Astrocyte of the spinal cord (primary cell): ENCODE data around the gene ASGR1.
"Not testable (repeated sequence)": the region's sequence is repeated elsewhere in the genome, so short reads cannot be mapped to it uniquely, and the experiment has no call there.

Experiments used
- DNase-seq: peaks from one replicate; pipeline ENCODE4 v3.0.0; 2011; ENCODE audit warnings: low read depth, low spot score
- H3K4me3 ChIP-seq: 2 replicates; pipeline ENCODE4 v1.5.1; 2011; ENCODE audit warnings: low read depth, mild to moderate bottlenecking, low read length, moderate library complexity
- in situ Hi-C: cut with HindIII; loops from 2 replicates; pipeline ENCODE4 v1.10.0; 2017; ENCODE audit warnings: low sequenced_read_pairs
- TF ChIP-seq, protein P1 (sequence below): IDR thresholded peaks from 2 replicates; pipeline ENCODE4 v1.5.1; 2012; ENCODE audit warnings: low read depth, mild to moderate bottlenecking, low read length, inconsistent platforms

Gene ASGR1

DNA sequence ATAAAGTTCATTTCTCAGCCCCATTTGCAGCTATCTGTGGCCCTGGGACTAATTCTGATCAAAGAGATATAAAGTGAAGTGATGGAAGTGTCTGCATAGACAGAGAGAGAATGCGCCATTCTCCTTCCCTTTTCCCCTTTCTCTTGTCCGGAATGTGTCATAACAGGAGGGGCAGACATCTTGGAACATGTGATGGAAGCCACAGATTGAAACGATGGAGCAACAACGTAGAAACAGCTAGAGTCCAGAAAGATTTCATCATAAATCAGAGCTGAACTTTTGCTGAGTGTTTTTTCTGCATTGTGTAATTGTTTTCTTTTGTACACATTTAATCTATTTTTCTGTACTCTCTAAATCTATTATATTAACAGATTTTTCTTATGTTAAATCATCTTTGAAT lies 11.3 kb downstream of the ASGR1 start:
- TF ChIP-seq, protein P1, sequence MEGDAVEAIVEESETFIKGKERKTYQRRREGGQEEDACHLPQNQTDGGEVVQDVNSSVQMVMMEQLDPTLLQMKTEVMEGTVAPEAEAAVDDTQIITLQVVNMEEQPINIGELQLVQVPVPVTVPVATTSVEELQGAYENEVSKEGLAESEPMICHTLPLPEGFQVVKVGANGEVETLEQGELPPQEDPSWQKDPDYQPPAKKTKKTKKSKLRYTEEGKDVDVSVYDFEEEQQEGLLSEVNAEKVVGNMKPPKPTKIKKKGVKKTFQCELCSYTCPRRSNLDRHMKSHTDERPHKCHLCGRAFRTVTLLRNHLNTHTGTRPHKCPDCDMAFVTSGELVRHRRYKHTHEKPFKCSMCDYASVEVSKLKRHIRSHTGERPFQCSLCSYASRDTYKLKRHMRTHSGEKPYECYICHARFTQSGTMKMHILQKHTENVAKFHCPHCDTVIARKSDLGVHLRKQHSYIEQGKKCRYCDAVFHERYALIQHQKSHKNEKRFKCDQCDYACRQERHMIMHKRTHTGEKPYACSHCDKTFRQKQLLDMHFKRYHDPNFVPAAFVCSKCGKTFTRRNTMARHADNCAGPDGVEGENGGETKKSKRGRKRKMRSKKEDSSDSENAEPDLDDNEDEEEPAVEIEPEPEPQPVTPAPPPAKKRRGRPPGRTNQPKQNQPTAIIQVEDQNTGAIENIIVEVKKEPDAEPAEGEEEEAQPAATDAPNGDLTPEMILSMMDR = no peak
- no peak overlapping the region for H3K4me3 ChIP-seq
- DNase-seq = no peak
- in situ Hi-C loops = no loop called here

DNA sequence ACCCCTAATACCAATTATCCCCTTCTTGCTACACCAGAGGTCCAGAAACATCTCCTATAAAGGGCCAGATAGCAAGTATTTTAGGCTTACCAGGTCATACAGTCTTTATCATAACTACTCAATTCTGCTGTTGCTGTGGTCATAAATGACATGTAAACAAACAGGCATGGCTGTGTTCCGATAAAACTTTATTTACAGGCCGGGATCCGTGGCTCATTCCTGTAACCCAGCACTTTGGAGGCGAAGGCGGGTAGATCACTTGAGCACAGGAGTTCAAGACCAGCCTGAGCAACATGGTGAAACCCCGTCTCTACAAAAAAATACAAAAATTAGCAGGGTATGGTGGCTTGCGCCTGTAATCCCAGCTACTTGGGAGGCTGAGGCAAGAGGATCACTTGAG lies 12.3 kb downstream of the ASGR1 start:
- H3K4me3 ChIP-seq = no peak overlapping the region
- DNase-seq = no peak
- in situ Hi-C loops = no loop called here
- TF ChIP-seq, protein P1 = no peak

DNA sequence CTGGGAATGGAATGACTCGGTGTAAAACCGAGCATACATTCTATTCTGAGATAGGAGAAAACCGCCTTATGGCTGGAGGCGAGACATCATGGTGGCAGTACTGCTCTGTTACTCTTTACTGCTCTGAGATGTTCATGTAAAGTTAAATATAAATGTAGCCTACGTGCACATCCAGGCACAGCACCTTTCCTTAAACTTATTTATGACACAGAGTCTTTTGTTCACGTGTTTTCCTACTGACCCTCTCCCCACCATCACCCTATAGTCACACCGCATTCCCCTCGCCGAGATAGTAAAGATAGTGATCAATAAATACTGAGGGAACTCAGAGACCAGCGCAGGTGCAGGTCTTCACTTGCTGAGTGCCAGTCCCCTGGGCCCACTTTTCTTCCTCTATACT lies 19.6 kb downstream of the ASGR1 start:
- H3K4me3 ChIP-seq, DNase-seq, in situ Hi-C loops: not testable (repeated sequence)

DNA sequence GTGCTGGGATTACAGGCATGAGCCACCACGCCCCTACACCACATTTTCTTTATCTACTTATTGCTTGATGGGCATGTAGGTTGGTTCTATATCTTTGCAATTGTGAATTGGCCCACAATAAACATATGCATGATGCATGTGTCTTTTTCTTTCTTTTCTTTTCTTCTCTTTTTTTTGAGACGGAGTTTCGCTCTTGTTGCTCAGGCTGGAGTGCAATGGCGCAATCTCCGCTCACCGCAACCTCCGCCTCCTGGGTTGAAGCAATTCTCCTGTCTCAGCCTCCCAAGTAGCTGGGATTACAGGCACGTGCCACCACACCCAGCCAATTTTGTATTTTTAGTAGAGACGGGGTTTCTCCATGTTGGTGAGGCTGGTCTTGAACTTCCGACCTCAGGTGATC lies 20.7 kb downstream of the ASGR1 start:
- H3K4me3 ChIP-seq, in situ Hi-C loops, DNase-seq: not testable (repeated sequence)

DNA sequence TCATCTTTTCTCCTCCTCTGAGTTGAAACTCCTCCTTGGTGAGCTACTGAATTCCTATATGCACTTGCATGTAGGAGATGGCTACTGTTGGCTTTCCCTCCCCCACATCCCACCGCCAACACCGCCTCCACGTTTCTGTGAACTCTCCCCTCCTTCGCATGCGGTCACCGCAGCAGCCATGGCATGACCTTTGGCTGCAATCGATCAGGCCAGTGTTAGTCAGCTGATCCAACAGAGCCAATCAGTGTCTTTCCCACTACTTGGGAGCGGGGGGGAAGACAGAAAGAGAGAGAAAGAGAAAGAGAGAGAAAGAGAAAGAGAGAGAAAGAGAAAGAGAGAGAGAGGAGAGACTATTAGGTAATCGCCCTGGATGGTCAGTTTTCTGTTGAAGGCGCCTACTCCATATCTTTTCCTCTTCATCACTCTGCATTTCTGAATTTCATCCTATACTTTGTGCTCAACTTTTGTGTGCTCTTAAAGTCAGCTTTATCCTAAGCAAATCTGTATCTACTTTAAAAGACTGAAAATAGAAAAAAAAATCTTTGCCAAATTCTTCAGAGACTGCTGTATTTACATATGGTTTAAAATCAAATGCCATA lies 22.7 kb downstream of the ASGR1 start:
- TF ChIP-seq, protein P1 = no peak
- DNase-seq = no peak
- no peak overlapping the region for H3K4me3 ChIP-seq
- in situ Hi-C loops = no loop called here

DNA sequence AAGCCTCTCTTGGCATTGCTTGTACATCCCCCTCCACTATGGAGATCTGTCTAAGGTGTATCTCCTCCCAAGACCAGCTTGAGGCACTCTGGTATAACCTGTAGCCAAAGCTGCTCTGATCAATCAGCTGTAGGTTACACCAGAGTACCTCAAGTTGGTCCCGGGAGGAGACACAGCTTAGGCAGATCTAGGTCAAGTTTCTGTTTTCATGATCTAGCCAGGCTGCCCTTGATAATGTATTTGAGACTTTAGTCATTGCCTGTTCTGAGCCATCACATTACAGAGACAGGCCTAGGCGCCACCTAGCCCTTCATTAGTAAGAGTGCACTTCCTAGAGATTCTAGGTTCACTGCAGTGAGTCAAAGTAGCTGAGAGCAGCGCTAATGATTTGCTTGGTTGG lies 31.4 kb downstream of the ASGR1 start:
- no peak for DNase-seq
- TF ChIP-seq, protein P1 = no peak
- no peak overlapping the region for H3K4me3 ChIP-seq
- in situ Hi-C loops = no loop called here

DNA sequence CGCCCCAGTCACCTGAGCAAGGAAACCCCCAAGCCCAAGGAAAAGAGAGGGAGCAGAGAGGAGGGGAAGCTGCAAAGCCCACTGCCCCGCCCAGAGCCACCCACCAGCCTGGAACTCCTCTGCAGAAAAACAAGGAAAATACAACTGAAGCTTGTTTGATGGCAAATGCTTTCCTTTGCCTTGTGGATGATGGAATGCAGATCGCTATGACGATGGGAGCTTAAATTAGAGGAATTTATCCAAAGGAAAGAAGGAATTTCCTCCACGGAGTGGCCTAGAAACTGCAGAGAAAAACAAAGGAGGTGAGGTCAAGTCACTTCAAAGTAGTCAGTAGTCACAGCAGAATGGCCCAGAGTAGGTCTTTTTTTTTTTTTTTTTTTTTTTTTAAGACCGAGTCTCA lies 33.1 kb downstream of the ASGR1 start:
- TF ChIP-seq, protein P1 = no peak

DNA sequence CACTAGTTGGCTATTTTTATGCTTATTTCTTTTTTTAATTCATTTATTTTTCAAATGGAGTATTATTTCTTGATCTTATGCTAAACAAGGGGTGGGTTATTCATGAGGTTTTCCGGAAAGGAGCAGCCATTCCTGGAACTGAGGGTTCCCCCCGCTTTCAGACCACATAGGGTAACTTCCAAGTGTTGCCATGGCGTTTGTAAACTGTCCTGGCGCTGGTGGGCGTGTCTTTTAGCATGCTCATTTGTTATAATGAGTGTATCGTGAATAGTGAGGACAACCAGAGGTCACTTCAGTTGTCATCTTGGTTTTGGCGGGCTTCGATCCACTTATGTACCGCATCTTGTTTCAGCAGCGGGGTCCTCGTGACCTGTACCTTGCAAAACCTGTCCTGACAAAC lies 35.0 kb downstream of the ASGR1 start:
- in situ Hi-C loops = no loop called here
- TF ChIP-seq, protein P1 = no peak
- H3K4me3 ChIP-seq = no peak overlapping the region
- no peak for DNase-seq

More for the DNA sequence above, 33.1 kb downstream of the ASGR1 start:
- no peak overlapping the region for H3K4me3 ChIP-seq
- in situ Hi-C loops = no loop called here
- DNase-seq = no peak
